Cardiac muscle cell (in vitro differentiated cells and primary cell): ENCODE data around the gene CACNA2D1. TPM values are rescaled to one million over a fixed set of nuclear protein-coding genes. Genes with fewer than 3 reads are reported as not detected.

Experiments
- DNase-seq, 2 donors: peaks; one replicate each; pipeline versions ENCODE4 v3.0.0 to v3.0.0-alpha.2; 2010 to 2017; ENCODE audit warnings: low read depth in 1 of 2, low spot score in 1 of 2
- H3K27ac ChIP-seq: fragments of 200-600 bp; sonication (generic); 2 replicates; pipeline ENCODE4 v1.5.1; 2016
- H3K27me3 ChIP-seq: fragments of 200-600 bp; sonication (generic); 2 replicates; pipeline ENCODE4 v1.6.0; 2016; ENCODE audit warnings: control low read depth
- H3K36me3 ChIP-seq: fragments of 200-600 bp; sonication (generic); 2 replicates; pipeline ENCODE4 v1.5.1; 2016; ENCODE audit warnings: control low read depth
- H3K4me1 ChIP-seq: fragments of 200-600 bp; sonication (generic); 2 replicates; pipeline ENCODE4 v1.8.1; 2017; ENCODE audit warnings: low read depth, mild to moderate bottlenecking, mixed run types
- H3K4me3 ChIP-seq: fragments of 200-600 bp; sonication (generic); 2 replicates; pipeline ENCODE4 v1.5.1; 2016; ENCODE audit warnings: mild to moderate bottlenecking
- H3K9me3 ChIP-seq: fragments of 200-600 bp; sonication (generic); 2 replicates; pipeline ENCODE4 v1.5.1; 2017; ENCODE audit warnings: low read depth, mild to moderate bottlenecking, control low read depth
- CTCF ChIP-seq: IDR thresholded peaks from 2 replicates; pipeline ENCODE4 v1.5.1; 2012; ENCODE audit warnings: low read depth, mild to moderate bottlenecking, low read length
- polyA plus RNA-seq: library from polyadenylated mRNA; unstranded; fragments of >200 nt; fragmentation: Nextera tagmentation; extraction: Ambion mirVana; gene quantifications from 2 replicates; pipeline ENCODE4 v1.2.1, GENCODE V29; 2016
- total RNA-seq: library from RNA; depleted of rRNA; stranded (reverse); fragments of >200 nt; gene quantifications from 2 replicates; pipeline ENCODE4 v1.2.3, GENCODE V29; 2016

CACNA2D1 gene
- total and polyA plus RNA-seq, 2 experiments from 2014 or later = 4.5 to 20.3 TPM

GRCh38 chr7:82202965-82203364 lies 240.6 kb downstream of the CACNA2D1 start:
- H3K27ac ChIP-seq = no peak overlapping the region
- DNase-seq = no peak
- no peaks in the 10 kb centered on the region for H3K9me3 ChIP-seq
- H3K4me3 ChIP-seq = no peak overlapping the region
- H3K27me3 ChIP-seq = no peaks in the 10 kb centered on the region
- H3K4me1 ChIP-seq = no peaks in the 10 kb centered on the region
- no peak for TF ChIP-seq CTCF
- no peaks in the 10 kb centered on the region for H3K36me3 ChIP-seq

GRCh38 chr7:82202107-82202506 lies 241.5 kb downstream of the CACNA2D1 start:
- Histone ChIP-seq H3K27me3 (no peaks in the 10 kb centered on the region), H3K4me1 (no peaks in the 10 kb centered on the region), H3K36me3 (no peaks in the 10 kb centered on the region), H3K4me3 (no peak overlapping the region), H3K9me3 (no peaks in the 10 kb centered on the region), H3K27ac (no peak overlapping the region)
- TF ChIP-seq CTCF = no peak
- no peak for DNase-seq

DNA sequence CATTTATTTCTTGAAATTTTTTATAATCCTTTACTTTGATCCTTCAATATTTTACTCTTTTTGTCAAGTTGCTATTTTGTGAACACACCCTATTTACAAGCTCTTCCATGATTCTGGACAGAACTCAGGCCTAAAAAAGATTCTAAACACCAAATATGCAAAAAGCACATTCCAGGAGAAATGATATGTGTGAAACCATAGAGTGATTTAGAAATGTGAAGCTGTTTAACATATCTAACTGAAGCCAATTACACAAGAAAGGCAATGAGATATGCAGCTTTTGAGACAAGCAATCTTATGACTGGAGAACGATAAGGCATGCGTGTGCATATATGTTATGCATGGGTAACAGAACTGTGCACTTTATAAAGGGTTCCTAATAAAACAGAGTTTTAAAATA lies 243.0 kb downstream of the CACNA2D1 start:
- no peak overlapping the region for H3K4me3 ChIP-seq
- no peaks in the 10 kb centered on the region for H3K9me3 ChIP-seq
- no peaks in the 10 kb centered on the region for H3K4me1 ChIP-seq
- no peak for DNase-seq
- no peak for TF ChIP-seq CTCF
- no peaks in the 10 kb centered on the region for H3K27me3 ChIP-seq
- H3K27ac ChIP-seq = no peak overlapping the region
- no peaks in the 10 kb centered on the region for H3K36me3 ChIP-seq

DNA sequence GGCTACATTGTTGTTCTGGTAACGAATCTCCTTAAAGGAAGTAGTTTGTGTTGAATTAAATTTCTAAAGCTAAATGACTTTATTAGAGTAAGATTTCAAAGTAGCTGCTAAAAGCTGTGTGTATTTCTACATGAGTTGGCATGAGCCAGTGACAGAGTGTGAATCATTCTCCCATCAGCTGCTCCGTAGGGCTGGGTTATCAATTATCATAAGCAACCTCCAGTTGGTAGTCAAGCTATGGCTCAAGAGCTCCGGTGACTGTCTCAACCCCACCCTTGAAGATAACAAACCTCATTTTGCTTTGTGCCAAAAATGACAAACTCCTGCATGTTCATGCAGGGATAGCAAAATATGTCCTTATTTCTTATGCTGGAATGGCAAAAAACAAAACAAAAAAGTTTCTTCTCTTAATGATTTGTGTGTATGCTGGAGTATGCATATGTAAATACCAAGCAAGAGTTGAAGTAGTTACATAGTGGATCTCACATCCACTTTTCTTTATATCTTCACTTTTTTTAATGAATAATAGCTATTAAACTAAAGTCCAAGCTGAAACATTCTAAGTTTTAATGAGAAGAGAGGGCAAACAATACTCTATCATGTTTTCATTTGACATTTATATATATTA lies 249.4 kb downstream of the CACNA2D1 start:
- no peak overlapping the region for H3K27ac ChIP-seq
- TF ChIP-seq CTCF = no peak
- DNase-seq = peak in 1 of 2 donors; percentile 54

GRCh38 chr7:82188636-82189035 lies 254.9 kb downstream of the CACNA2D1 start:
- no peak for TF ChIP-seq CTCF
- Histone ChIP-seq H3K4me3 (no peak overlapping the region), H3K27me3 (no peaks in the 10 kb centered on the region), H3K36me3 (no peaks in the 10 kb centered on the region), H3K9me3 (no peaks in the 10 kb centered on the region), H3K4me1 (no peaks in the 10 kb centered on the region), H3K27ac (no peak overlapping the region)
- no peak for DNase-seq

More for the DNA sequence above, 249.4 kb downstream of the CACNA2D1 start:
- Histone ChIP-seq H3K4me3 (no peak overlapping the region), H3K27me3 (no peaks in the 10 kb centered on the region), H3K4me1 (no peaks in the 10 kb centered on the region), H3K9me3 (no peaks in the 10 kb centered on the region), H3K36me3 (no peaks in the 10 kb centered on the region)
